Hematopoietic multipotent progenitor cell treated with erythropoietin and hydrocortisone succinate and interleukin-3 and kit ligand, for 8 days (in vitro differentiated cells): ENCODE measurements around the gene SMAD6.

Source experiments
- DNase-seq: peaks from one replicate; pipeline ENCODE4 v3.0.0-alpha.2; 2015

Gene SMAD6

GRCh38 chr15:66778314-66778665, 76.3 kb downstream of the SMAD6 start:
- no peak for DNase-seq

GRCh38 chr15:66778716-66779115, 76.7 kb downstream of the SMAD6 start:
- no peak for DNase-seq

- no peak for DNase-seq
Observed at GRCh38 chr15:66779331-66780009, 77.4 kb downstream of the SMAD6 start.

- no peak for DNase-seq
Observed at GRCh38 chr15:66780172-66780972, 78.3 kb downstream of the SMAD6 start.

DNA sequence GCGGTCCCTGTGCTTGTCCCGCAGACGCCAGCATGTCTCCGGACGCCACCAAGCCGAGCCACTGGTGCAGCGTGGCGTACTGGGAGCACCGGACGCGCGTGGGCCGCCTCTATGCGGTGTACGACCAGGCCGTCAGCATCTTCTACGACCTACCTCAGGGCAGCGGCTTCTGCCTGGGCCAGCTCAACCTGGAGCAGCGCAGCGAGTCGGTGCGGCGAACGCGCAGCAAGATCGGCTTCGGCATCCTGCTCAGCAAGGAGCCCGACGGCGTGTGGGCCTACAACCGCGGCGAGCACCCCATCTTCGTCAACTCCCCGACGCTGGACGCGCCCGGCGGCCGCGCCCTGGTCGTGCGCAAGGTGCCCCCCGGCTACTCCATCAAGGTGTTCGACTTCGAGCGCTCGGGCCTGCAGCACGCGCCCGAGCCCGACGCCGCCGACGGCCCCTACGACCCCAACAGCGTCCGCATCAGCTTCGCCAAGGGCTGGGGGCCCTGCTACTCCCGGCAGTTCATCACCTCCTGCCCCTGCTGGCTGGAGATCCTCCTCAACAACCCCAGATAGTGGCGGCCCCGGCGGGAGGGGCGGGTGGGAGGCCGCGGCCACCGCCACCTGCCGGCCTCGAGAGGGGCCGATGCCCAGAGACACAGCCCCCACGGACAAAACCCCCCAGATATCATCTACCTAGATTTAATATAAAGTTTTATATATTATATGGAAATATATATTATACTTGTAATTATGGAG, 79.1 kb downstream of the SMAD6 start:
- DNase-seq = no peak

GRCh38 chr15:66782785-66783184, 80.7 kb downstream of the SMAD6 start:
- DNase-seq = no peak

- no peak for DNase-seq
Observed at GRCh38 chr15:66783314-66783713, 81.3 kb downstream of the SMAD6 start.

GRCh38 chr15:66783725-66784124, 81.7 kb downstream of the SMAD6 start:
- DNase-seq = no peak

DNA sequence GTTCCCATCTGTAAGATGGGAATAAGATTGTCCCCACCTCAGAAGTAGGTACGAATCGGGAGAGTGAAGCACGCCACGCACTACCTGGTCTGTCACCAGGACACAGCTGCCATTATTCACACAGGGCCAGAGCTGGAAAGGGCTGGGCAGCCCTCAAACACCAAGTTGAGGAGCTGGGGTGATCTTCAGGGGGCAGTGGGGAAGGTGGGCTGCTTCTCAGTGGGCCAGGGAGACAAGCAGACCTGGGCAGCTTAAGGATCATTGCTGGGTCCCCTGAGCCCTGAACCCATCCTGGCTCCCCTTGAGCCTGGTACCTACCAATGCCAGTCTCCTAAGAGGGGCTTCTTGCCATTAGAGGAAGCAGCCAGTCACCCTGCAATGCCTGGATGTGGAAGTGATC, 82.1 kb downstream of the SMAD6 start:
- no peak for DNase-seq

GRCh38 chr15:66785637-66786036, 83.6 kb downstream of the SMAD6 start:
- DNase-seq = no peak

- DNase-seq = no peak
Observed at GRCh38 chr15:66786222-66786621, 84.2 kb downstream of the SMAD6 start.

DNA sequence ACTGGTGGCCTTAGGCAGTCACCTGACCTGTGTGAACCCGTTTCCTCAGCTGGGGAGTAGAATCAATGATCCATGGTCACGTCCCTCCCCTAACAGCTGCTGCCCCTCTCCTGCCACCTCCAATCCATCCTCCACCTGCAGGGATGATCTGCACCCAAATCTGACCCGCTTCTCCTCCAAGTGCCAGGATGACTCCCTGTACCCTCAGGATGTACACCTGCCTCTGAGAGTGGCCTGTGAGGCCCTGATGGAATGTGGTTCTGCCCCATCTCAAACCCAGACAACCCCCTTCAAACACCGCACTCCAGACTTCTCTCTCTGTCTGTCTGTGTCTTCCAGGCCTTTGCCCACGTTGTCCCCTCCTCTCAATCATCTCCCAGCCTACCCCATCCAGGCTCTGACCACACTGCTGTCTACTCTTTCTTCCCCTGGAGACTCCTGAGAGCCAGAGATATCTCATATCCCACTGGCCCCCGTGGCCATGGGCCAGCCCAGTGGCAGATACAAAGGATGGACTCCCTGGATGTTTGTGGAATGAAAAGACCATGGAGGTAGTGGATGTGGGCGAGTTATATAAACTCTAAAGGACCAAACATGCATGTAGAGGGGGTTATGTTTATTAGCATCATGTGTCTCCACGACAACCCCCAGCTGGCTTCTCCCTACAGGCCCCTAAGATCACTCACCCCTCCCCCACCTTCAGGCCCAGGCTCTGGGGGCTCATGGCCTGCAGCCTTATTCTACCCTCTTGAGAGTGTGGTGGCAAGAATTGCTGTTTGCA, 84.9 kb downstream of the SMAD6 start:
- DNase-seq = no peak

DNA sequence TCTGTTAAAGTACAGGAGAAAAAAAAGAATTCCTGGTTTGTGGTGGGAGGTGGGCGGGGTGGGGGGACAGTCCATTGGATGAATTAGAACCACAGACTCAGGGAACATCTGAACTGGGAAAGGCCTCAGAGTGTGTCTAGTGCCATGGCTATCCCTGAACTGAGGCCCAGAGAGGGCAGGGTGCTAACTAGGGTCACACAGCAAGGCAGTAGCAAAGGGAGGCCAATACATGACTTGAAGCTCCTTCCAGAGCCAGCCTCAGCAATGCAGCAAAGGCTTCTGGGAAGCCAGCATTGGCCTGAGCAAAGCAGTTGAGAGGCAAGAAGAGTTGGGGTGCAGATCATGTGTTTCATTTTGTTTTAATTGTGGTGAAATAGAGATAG, 85.4 kb downstream of the SMAD6 start:
- no peak for DNase-seq

- DNase-seq = no peak
Observed at GRCh38 chr15:66788024-66788423, 86.0 kb downstream of the SMAD6 start.

DNA sequence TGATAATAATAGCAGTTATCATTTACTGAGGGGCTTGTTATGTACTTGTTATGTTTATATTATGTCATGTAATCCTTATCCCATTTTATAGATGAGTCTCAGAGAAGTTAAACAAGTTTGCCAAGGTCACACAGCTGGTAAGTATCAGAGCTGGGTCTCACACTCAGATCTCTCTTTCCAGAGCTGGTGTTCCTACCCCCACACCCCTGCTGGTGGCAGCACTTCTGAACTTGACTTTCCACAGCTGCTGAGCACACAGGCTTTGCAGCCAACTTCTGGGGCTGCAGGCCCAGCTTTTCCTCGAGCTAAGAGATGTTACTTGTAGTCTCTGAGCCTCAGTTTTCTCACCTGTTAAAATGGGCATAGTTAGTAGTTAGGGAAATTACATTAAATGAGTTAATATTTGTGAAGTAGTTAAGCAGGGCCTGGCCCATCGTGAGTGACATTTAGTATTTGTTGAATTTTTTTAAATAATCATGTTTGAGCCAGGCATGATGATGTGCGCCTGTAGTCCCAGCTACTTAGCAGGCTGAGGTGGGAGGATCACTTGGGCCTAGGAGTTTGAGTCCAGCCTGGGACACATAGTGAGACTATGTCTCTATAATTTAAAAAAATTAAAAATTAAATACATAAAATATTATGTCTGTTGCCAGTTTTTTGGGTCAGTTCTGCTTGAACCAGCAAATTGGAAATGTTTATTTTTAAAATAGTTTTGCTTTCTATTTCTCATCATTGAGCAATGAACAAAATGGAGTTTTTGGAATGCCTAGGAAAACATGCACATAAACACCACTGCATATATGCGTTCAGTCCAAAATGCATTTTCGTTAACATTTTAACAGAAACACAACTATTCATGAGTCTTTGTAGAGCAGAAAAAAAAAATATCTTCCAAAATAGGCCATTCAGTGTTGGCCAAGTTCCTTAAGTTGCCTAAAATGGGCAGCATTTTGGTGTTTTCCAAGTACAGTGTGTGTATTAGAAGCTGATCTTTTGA, 87.3 kb downstream of the SMAD6 start:
- DNase-seq = peak; percentile 39

- no peak for DNase-seq
Observed at GRCh38 chr15:66795851-66796250, 93.8 kb downstream of the SMAD6 start.

DNA sequence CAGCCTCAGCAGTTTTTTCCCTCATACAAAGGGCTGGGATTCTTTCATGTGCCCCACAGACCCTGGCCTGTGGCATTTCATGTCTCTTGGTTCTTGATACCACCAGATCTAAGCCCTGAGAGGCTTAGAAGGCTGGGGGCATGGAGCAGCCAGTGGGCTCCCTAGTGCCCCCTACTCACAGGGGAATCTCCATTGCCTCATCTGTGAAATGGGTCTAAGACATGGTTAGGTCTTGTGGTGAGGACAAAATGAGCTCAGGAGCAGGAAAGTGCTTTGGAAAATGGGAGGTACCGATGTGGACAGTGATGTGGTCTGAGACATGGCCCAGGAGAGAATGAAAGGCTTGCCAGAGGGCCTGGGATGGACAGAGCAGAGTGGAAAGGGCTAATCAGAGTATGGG, 94.3 kb downstream of the SMAD6 start:
- no peak for DNase-seq

GRCh38 chr15:66797921-66798320, 95.9 kb downstream of the SMAD6 start:
- DNase-seq = no peak

DNA sequence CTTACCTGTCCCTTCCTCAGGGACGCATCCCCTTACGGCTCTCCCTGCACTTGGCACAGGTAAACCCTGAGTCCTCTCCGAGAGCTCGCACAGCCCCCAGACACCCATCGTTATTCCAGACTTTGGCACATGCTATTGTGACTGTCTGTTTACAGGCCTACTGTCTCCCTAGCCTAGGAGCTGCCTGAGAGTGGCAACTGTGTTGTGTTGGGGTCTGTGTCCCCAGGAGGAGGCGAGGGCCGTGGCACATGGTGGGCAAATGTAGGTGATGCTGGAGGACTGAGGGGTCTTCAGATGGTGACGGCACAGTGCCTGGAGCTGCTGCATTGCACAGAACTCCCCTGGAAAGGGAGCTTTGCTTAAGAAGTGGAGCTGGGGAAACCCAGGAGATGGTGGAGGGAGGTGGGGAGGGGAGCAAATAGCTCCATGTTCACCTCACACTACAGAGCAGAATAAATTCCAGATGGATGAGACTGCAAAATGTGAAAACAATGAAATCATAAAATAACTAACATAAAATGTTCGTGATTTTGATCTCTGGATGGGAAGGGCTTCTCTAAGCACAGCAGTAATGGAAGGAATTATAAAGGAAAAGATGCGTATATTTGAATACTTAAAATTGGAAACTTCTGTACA, 96.5 kb downstream of the SMAD6 start:
- DNase-seq = no peak

DNA sequence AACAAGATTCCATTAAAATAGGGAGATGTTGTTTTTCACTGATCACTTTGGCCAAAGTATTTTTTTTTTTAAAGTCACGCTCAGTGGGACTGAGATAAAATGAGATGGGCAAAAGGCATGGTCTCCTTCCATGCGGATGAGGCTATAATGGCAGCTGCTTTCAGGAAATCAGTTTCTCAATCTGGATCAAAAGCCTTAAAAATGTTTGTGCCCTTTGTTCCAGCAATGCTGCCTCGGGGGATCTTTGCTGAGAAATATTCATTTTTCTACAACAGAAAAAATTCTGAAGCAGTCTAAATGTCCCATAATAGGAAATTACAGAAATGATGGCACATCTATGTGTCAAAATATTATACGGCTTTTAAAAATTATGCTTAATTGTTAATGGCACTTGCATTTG, 97.2 kb downstream of the SMAD6 start:
- DNase-seq = no peak

- no peak for DNase-seq
Observed at GRCh38 chr15:66800584-66801235, 98.7 kb downstream of the SMAD6 start.
